ENCODE results near the gene SETD2.

The SETD2 gene

GRCh38 chr3:47054412-47054811 is 109.5 kb downstream of the SETD2 start:
- no peak for ATAC-seq
- TF ChIP-seq PPARA (CRISPR knock-in tag; IDR thresholded peaks at IDR 0.05; ENCODE audit: borderline replicate concordance) (no peak), ZNF70 (CRISPR knock-in tag; IDR thresholded peaks at IDR 0.05) (no peak), POU6F1 (CRISPR knock-in tag; IDR thresholded peaks at IDR 0.05; ENCODE audit: borderline replicate concordance, low read depth) (no peak), ESRRG (CRISPR knock-in tag; IDR thresholded peaks at IDR 0.05) (no peak), PATZ1 (CRISPR knock-in tag; IDR thresholded peaks at IDR 0.05; ENCODE audit: borderline replicate concordance) (no peak), CREB5 (CRISPR knock-in tag; IDR thresholded peaks at IDR 0.05; ENCODE audit: low read depth) (no peak), TOX (CRISPR knock-in tag; IDR thresholded peaks at IDR 0.05; ENCODE audit: borderline replicate concordance) (no peak), SNAI2 (CRISPR knock-in tag; IDR thresholded peaks at IDR 0.05) (no peak), ZC3H10 (CRISPR knock-in tag; IDR thresholded peaks at IDR 0.05) (no peak), RARB (CRISPR knock-in tag; IDR thresholded peaks at IDR 0.05) (no peak), ZFP3 (CRISPR knock-in tag; IDR thresholded peaks at IDR 0.05) (no peak), TCF4 (CRISPR knock-in tag; IDR thresholded peaks at IDR 0.05; ENCODE audit: borderline replicate concordance) (no peak), ISL1 (CRISPR knock-in tag; IDR thresholded peaks at IDR 0.05) (no peak)

- TF ChIP-seq ZNF8 (CRISPR knock-in tag; IDR thresholded peaks at IDR 0.05) (no peak), ZNF70 (CRISPR knock-in tag; IDR thresholded peaks at IDR 0.05) (no peak), PPARA (CRISPR knock-in tag; IDR thresholded peaks at IDR 0.05; ENCODE audit: borderline replicate concordance) (no peak), ZNF565 (CRISPR knock-in tag; conservative IDR thresholded peaks at IDR 0.05; ENCODE audit: low read depth) (no peak), CSRNP3 (CRISPR knock-in tag; IDR thresholded peaks at IDR 0.05) (no peak), ZC3H10 (CRISPR knock-in tag; IDR thresholded peaks at IDR 0.05) (no peak)
- ATAC-seq, result no peak
These were observed 116.2 kb downstream of the SETD2 start for GRCh38 chr3:47047673-47048072.

- ATAC-seq, result no peak
- TF ChIP-seq ISL1 (CRISPR knock-in tag; IDR thresholded peaks at IDR 0.05) (no peak), ESRRG (CRISPR knock-in tag; IDR thresholded peaks at IDR 0.05) (no peak), RARB (CRISPR knock-in tag; IDR thresholded peaks at IDR 0.05) (no peak), TOX (CRISPR knock-in tag; IDR thresholded peaks at IDR 0.05; ENCODE audit: borderline replicate concordance) (no peak), POU6F1 (CRISPR knock-in tag; IDR thresholded peaks at IDR 0.05; ENCODE audit: borderline replicate concordance, low read depth) (no peak), OSR1 (CRISPR knock-in tag; IDR thresholded peaks at IDR 0.05) (no peak), TSHZ2 (CRISPR knock-in tag; IDR thresholded peaks at IDR 0.05) (no peak), TCF4 (CRISPR knock-in tag; IDR thresholded peaks at IDR 0.05; ENCODE audit: borderline replicate concordance) (no peak), CSDC2 (CRISPR knock-in tag; IDR thresholded peaks at IDR 0.05) (no peak), ZC3H10 (CRISPR knock-in tag; IDR thresholded peaks at IDR 0.05) (no peak), ZFP30 (CRISPR knock-in tag; IDR thresholded peaks at IDR 0.05) (no peak), PPARA (CRISPR knock-in tag; IDR thresholded peaks at IDR 0.05; ENCODE audit: borderline replicate concordance) (no peak), ARNTL (CRISPR knock-in tag; IDR thresholded peaks at IDR 0.05; ENCODE audit: borderline replicate concordance, low read depth) (no peak), ZNF8 (CRISPR knock-in tag; IDR thresholded peaks at IDR 0.05) (no peak), ZNF70 (CRISPR knock-in tag; IDR thresholded peaks at IDR 0.05) (no peak), CSRNP3 (CRISPR knock-in tag; IDR thresholded peaks at IDR 0.05) (no peak), CREB5 (CRISPR knock-in tag; IDR thresholded peaks at IDR 0.05; ENCODE audit: low read depth) (no peak)
These were observed 116.8 kb downstream of the SETD2 start for GRCh38 chr3:47047069-47047468.
